HG03442 (cell line): Measurements from ENCODE around the gene TYW3.
A peak's percentile ranks its signal among the peaks of the same experiment; 100 is the strongest.

Source experiments
- ATAC-seq: cut with Tn5 transposase; IDR thresholded peaks from one replicate; pipeline ENCODE4 v1.9.1; 2021; ENCODE audit warnings: mild to moderate bottlenecking, moderate library complexity; ENCODE audit not compliant: unreplicated experiment

Gene TYW3

GRCh38 chr1:74732960-74733603, at the start of gene TYW3, which contains the start of gene CRYZ:
Gene TYW3, plus strand, starts transcription at chr1:74733152. Its CDS starts 93 bp downstream, at chr1:74733245.
Gene CRYZ, minus strand, starts transcription at chr1:74733050. Its CDS starts 8,229 bp downstream, at chr1:74724821.
- ATAC-seq: peak; percentile 71

DNA sequence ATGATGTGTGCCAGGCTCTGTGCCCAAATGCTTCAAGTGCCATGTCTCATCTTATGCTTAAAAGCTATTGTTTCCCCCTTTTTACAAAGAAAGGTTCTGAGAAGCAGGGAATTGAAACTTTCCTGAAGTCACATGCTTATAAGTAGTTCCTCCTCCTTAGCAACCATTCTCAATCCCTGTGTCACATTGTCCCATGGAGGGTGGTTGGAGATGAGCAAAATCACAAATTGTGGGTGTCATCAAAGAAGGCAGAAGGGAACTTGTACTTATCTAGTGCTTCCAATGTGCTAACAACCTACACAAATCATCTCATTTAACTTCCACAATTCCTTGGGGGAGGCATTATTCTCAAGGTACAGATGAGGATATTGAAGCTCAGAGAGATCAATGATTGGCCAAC, 49.3 kb upstream of the TYW3 start:
- ATAC-seq: no peak

DNA sequence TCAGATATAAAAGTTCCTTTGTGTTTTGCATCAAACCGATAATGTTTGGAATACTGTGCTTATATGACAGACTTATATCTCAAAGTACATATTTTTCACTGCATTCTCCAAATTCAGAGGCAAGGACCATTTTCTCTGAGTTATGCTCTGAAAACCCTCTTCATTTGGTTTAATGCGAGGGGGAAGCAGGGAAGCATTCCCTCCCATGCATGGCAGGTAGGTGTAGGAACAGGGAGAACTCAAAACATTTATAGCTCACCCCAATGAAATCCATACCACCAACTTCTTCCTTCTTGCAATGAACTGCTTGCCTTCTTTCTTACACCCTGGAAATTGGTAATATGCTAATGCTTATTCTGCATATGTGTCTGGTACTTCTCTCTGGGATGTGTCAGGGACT, 48.7 kb upstream of the TYW3 start:
- no peak for ATAC-seq

GRCh38 chr1:74686928-74687327, 46.0 kb upstream of the TYW3 start:
- no peak for ATAC-seq

GRCh38 chr1:74689621-74690363, 43.2 kb upstream of the TYW3 start:
- peak; percentile 74 for ATAC-seq

- no peak for ATAC-seq
Measured at GRCh38 chr1:74690364-74690696, 42.6 kb upstream of the TYW3 start.

DNA sequence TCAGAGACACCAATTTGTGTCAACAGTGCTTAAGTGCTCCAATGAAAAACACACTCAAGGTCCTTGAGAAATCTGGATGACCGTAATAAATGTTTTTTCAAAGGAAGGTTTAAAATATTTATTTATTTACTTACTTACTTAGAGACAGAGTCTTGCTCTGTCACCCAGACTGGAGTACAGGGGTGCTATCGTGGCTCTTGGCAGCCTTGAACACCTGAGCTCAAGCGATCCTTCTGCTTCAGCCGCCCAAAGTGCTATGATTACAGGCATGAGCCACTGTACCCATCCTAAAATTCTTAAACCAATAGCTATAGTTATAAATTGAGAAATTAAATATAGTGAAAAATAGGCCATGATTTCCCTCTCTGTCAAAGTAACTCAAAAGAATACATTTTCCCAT, 42.0 kb upstream of the TYW3 start:
- ATAC-seq: no peak

DNA sequence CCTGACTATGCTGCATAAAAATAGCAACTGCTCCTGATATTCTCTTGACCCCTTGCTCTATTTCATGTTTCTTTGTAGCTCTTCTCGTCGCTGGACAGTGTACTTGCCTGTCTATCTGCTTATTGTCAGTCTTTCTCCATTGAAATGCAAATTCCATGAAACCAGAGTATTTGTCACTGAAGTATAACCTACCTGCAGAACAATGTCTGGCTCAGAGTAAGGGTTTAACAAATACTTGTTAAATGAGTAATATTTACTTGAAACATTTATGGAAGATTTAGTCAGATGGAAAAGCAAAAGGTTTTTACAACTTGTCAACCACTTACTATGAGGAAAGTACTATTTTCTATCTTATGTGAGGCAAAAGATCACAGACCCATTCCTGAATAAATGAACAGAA, 39.5 kb upstream of the TYW3 start:
- no peak for ATAC-seq

DNA sequence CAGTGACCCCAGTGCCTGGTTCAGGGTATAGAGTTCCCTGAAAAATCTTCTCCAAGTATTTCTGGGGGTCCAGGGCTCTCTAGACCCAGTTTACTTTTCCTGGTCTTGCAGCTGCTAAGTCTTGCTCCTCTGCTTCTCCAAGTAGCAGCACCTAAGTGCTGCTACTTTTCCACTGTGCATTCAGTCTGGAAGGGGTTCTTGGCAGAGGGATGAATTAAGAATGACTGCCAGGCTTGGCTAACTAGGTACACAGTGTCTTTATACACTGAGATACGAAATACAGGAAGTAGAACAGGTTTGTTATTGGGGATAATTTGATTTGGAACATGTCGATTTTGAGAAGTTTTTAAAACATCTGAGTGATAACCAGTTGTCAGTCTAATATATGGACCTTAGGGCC, 35.1 kb upstream of the TYW3 start:
- no peak for ATAC-seq

- ATAC-seq: no peak
Measured at GRCh38 chr1:74699331-74699730, 33.6 kb upstream of the TYW3 start.

- no peak for ATAC-seq
Measured at GRCh38 chr1:74703386-74704182, 29.4 kb upstream of the TYW3 start.

DNA sequence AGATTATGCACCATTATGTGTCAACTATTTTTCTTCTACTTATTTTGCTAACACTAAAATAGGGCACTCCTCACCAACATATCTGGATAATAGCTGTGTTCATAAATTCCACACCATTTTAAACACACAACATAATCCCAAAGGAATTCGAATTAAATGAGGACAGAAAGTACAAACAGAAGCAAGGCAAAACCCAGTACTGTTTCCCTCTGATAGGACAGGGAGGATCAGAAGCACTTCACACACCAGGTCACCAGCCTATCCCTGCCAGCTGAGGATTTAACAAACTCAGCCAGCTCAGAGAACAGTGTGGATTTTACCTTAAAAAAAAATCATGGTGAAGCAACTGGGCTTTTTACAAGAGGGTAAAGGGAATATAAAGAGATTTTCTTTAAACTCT, 20.1 kb upstream of the TYW3 start:
- no peak for ATAC-seq

DNA sequence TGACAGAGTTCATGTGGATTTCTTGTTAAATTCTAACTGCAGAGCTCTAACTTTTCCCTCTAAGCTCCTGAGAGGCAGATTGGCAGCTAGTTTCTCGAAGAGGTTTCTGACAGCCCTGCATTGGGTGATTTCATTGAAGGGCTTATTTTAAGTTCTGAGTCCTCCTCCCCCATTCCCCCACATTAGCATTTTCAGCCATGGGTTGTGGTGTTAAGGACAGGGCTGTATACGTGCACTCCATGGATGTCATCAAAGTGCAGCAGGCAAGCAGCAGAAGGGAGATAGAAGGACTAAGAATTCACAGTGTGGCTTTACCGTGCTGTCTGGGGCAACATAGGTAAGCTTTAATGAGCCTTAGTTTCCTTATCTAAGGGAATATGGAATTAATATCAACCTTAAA, 19.1 kb upstream of the TYW3 start:
- ATAC-seq: no peak

- peak; percentile 65 for ATAC-seq
Measured at GRCh38 chr1:74714429-74715235, 18.3 kb upstream of the TYW3 start.

GRCh38 chr1:74715236-74715502, 17.8 kb upstream of the TYW3 start:
- no peak for ATAC-seq

DNA sequence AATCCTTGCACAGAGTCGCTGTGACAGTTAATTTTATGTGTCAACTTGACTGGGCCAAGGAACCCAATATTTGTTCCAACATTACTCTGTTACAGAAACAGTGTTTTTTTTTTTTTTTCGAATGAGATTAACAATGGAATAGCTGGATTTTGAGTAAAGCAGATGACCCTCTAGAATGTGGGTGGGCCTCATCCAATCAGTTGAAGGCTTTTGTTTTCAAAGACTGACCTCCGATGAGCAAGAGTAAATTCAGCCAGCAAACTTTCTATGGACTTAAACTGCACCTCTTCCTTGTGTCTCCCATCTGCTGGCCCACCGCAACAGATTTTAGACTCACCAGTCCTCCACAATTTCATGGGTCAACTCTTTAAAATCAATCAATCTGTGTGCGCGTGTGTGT, 17.1 kb upstream of the TYW3 start:
- no peak for ATAC-seq

DNA sequence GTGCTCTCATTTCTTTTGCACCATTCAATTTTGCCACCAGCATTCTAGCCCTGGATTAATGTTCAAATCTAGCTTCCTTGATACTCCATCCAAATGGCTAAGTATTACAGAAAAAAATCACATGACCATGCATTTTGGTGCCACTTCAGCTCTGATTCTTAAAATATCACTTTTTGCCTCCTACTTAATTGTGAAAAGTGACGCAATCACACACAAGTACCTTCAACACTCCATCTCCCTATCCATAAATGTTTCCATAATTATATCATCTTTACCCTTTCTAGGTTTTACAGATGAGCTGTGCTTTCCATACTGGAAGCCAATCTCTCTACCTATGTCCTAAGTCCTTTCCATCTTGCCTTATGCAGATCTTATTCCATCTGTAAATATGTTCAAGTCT, 16.1 kb upstream of the TYW3 start:
- ATAC-seq: no peak

DNA sequence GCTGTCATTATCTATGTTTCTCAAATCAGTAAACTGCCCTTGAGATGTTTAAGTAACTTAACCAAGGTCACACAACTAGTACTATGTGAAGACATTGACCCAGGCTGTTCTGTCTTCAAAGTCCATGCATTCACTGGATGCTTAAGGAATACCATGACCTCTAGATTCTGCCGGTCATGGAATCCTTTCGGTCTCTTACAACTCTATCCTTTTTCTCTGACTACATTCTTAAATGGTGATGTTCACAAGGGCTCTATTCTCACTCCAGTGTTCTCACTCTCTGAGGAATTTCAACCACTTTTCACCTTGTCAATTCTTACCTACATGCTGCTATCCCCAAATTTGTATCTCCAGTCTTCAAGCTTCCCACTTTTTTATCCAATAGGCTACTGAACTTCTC, 15.3 kb upstream of the TYW3 start:
- ATAC-seq: no peak

- no peak for ATAC-seq
Measured at GRCh38 chr1:74726063-74726462, 6.9 kb upstream of the TYW3 start.

GRCh38 chr1:74728736-74729135, 4.2 kb upstream of the TYW3 start:
- ATAC-seq: no peak

GRCh38 chr1:74729741-74730478, 3.0 kb upstream of the TYW3 start:
- no peak for ATAC-seq
